Measurements from ENCODE around the gene USP54. TPM values are rescaled to one million over a fixed set of nuclear protein-coding genes. Genes with fewer than 3 reads are reported as not detected.

Gene USP54
- polyA plus RNA-seq, 1 donor from 2014 or later, result 12.7 TPM

GRCh38 chr10:73486601-73487000 lies 104.5 kb downstream of the USP54 start:
- H3K9me3 ChIP-seq (ENCODE audit: low read length), result no peaks in the 10 kb centered on the region
- H3K9me2 ChIP-seq (ENCODE audit: insufficient read depth, low read length), result no peaks in the 10 kb centered on the region
- no peak overlapping the region for H3K4me3 ChIP-seq (ENCODE audit: low read length)
- H3K79me2 ChIP-seq (replicated peaks; ENCODE audit: insufficient read depth, low read length), result peaks cover 35% of the 10 kb centered on the region
- no peak overlapping the region for H3K9ac ChIP-seq (ENCODE audit: low read length)
- no peaks in the 10 kb centered on the region for H3K36me3 ChIP-seq (ENCODE audit: insufficient read depth, low read length)
- H3K27me3 ChIP-seq (ENCODE audit: insufficient read depth, low read depth, low read length), result no peaks in the 10 kb centered on the region
- no peak overlapping the region for H3K4me2 ChIP-seq (ENCODE audit: low read length)
- H4K20me1 ChIP-seq (ENCODE audit: insufficient read depth), result no peaks in the 10 kb centered on the region
- TF ChIP-seq TAF1 (IDR thresholded peaks at IDR 0.05; ENCODE audit: low read depth), result no peak
- TF ChIP-seq EZH2 (IDR thresholded peaks at IDR 0.05; ENCODE audit: borderline replicate concordance, insufficient read depth, low read length, poor library complexity, severe bottlenecking), result no peak
- TF ChIP-seq, protein P1, sequence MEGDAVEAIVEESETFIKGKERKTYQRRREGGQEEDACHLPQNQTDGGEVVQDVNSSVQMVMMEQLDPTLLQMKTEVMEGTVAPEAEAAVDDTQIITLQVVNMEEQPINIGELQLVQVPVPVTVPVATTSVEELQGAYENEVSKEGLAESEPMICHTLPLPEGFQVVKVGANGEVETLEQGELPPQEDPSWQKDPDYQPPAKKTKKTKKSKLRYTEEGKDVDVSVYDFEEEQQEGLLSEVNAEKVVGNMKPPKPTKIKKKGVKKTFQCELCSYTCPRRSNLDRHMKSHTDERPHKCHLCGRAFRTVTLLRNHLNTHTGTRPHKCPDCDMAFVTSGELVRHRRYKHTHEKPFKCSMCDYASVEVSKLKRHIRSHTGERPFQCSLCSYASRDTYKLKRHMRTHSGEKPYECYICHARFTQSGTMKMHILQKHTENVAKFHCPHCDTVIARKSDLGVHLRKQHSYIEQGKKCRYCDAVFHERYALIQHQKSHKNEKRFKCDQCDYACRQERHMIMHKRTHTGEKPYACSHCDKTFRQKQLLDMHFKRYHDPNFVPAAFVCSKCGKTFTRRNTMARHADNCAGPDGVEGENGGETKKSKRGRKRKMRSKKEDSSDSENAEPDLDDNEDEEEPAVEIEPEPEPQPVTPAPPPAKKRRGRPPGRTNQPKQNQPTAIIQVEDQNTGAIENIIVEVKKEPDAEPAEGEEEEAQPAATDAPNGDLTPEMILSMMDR (IDR thresholded peaks at IDR 0.05; ENCODE audit: poor library complexity, severe bottlenecking), result no peak
- no peak for TF ChIP-seq EP300 (conservative IDR thresholded peaks at IDR 0.05; ENCODE audit: poor library complexity, severe bottlenecking)
- TF ChIP-seq, protein P2, sequence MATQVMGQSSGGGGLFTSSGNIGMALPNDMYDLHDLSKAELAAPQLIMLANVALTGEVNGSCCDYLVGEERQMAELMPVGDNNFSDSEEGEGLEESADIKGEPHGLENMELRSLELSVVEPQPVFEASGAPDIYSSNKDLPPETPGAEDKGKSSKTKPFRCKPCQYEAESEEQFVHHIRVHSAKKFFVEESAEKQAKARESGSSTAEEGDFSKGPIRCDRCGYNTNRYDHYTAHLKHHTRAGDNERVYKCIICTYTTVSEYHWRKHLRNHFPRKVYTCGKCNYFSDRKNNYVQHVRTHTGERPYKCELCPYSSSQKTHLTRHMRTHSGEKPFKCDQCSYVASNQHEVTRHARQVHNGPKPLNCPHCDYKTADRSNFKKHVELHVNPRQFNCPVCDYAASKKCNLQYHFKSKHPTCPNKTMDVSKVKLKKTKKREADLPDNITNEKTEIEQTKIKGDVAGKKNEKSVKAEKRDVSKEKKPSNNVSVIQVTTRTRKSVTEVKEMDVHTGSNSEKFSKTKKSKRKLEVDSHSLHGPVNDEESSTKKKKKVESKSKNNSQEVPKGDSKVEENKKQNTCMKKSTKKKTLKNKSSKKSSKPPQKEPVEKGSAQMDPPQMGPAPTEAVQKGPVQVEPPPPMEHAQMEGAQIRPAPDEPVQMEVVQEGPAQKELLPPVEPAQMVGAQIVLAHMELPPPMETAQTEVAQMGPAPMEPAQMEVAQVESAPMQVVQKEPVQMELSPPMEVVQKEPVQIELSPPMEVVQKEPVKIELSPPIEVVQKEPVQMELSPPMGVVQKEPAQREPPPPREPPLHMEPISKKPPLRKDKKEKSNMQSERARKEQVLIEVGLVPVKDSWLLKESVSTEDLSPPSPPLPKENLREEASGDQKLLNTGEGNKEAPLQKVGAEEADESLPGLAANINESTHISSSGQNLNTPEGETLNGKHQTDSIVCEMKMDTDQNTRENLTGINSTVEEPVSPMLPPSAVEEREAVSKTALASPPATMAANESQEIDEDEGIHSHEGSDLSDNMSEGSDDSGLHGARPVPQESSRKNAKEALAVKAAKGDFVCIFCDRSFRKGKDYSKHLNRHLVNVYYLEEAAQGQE (IDR thresholded peaks at IDR 0.05; ENCODE audit: borderline replicate concordance), result no peak
- no peak for TF ChIP-seq MXI1 (conservative IDR thresholded peaks at IDR 0.05; ENCODE audit: poor library complexity, severe bottlenecking)
- no peak for TF ChIP-seq RAD21 (conservative IDR thresholded peaks at IDR 0.05)
- no peak for TF ChIP-seq SMC3 (conservative IDR thresholded peaks at IDR 0.05; ENCODE audit: poor library complexity)
- H3K27ac ChIP-seq (ENCODE audit: low read length), result no peak overlapping the region
- no peak overlapping the region for H2AFZ ChIP-seq (ENCODE audit: low read depth, low read length)
- H3F3A ChIP-seq (ENCODE audit: insufficient read depth, low read length, poor library complexity, severe bottlenecking), result no peaks in the 10 kb centered on the region

DNA sequence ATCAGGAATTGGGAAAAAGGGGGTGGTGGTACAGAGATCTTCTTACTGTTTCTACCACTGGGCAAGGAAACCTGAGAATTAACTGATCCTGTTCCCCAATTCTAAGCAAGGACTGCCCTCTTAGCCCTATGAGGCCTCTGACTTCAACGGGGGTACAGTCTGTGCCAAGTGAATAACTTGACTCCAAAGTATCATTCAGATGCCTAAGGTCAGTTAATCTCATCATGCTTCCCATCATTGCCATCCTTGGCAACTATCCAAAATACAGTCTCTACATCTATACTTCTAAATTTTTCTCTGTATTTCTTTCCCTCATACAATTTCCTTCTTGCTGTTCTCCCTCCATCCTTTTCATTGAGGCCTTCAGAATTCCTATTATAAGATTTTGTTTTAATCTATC lies 105.8 kb downstream of the USP54 start:
- Histone ChIP-seq H3K9me3 (ENCODE audit: low read length) (no peaks in the 10 kb centered on the region), H3K9ac (ENCODE audit: low read length) (no peak overlapping the region), H4K20me1 (ENCODE audit: insufficient read depth) (no peaks in the 10 kb centered on the region), H3K36me3 (ENCODE audit: insufficient read depth, low read length) (no peaks in the 10 kb centered on the region), H2AFZ (ENCODE audit: low read depth, low read length) (no peak overlapping the region), H3F3A (ENCODE audit: insufficient read depth, low read length, poor library complexity, severe bottlenecking) (no peaks in the 10 kb centered on the region), H3K9me2 (ENCODE audit: insufficient read depth, low read length) (no peaks in the 10 kb centered on the region), H3K79me2 (replicated peaks; ENCODE audit: insufficient read depth, low read length) (peaks cover 24% of the 10 kb centered on the region), H3K27me3 (ENCODE audit: insufficient read depth, low read depth, low read length) (no peaks in the 10 kb centered on the region), H3K4me2 (ENCODE audit: low read length) (no peak overlapping the region), H3K27ac (ENCODE audit: low read length) (no peak overlapping the region), H3K4me3 (ENCODE audit: low read length) (no peak overlapping the region)
- TF ChIP-seq SMC3 (conservative IDR thresholded peaks at IDR 0.05; ENCODE audit: poor library complexity) (no peak), EP300 (conservative IDR thresholded peaks at IDR 0.05; ENCODE audit: poor library complexity, severe bottlenecking) (no peak), MXI1 (conservative IDR thresholded peaks at IDR 0.05; ENCODE audit: poor library complexity, severe bottlenecking) (no peak), TAF1 (IDR thresholded peaks at IDR 0.05; ENCODE audit: low read depth) (no peak), POLR2AphosphoS5 (IDR thresholded peaks at IDR 0.05) (no peak)
- TF ChIP-seq, protein P2 (IDR thresholded peaks at IDR 0.05; ENCODE audit: borderline replicate concordance), result no peak
- TF ChIP-seq, protein P1 (IDR thresholded peaks at IDR 0.05; ENCODE audit: poor library complexity, severe bottlenecking), result no peak

All from neural cell (in vitro differentiated cells).